ENCODE data around the gene SORL1-AS1.

The SORL1-AS1 gene

DNA sequence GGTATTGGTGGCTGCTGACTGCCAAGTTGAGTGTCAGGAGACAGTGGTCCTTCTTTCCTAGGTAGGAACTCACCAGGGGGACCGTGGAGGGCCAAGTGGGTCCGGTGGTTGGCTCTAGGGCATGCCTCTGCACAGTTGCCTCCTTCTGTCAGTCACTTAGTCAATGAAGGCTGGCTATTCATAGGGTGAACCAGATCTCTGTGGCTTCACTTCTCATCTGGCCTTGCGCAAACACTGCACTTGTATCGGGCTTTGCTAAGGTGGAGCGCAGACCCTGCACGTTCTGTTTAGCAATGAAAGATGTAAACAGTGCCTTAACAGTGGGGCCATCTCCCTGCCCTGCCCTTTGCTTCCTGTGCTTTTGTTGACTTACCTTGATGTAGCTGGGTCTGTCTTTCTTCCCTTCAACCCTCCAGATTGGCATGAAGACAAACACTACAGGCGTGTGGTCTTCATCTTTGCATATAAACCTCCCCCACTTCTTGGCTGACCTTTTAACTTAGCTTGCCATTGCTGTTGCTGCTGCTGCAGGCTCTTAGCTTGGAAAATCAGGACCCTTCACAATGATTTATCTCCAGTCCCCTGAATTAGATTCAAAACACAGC is 6.7 kb upstream of the SORL1-AS1 start:
- Histone ChIP-seq H3K36me3 (ENCODE audit: insufficient read depth, low read length) (no peaks in the 10 kb centered on the region), H3K27ac (no peak overlapping the region), H3K4me3 (no peak overlapping the region), H3K9me3 (ENCODE audit: low read depth, low read length) (no peaks in the 10 kb centered on the region), H3K9ac (ENCODE audit: insufficient read length) (no peak overlapping the region)
- no peak for DNase-seq (ENCODE audit: low read depth, low spot score)
- TF ChIP-seq FOXP2 (optimal IDR thresholded peaks at IDR 0.05; ENCODE audit: control extremely low read depth, extremely low read length, insufficient read depth) = no peak
- no peak for TF ChIP-seq POLR2AphosphoS5 (IDR thresholded peaks at IDR 0.05; ENCODE audit: borderline replicate concordance, low read depth, low read length)
- TF ChIP-seq EZH2 (IDR thresholded peaks at IDR 0.05) = no peak

DNA sequence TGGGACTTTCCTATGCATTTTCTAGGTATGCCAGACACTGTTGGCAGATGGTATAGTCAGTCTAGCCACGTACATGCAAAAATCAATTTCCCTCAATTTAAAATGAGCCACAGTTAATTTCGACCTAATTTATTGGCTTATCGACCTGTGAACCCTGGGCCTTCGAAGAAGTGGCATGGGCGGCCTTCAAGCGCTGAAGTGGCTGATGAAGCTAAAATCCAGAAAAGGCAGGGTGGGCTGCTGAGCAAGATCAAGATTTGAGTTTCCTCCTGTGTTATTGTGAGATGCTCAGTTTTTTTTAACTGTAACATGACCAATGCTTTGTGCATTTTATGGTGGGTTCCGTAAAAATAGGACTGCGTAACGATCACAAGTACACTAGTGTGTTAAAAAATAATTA is 5.8 kb upstream of the SORL1-AS1 start:
- H3K36me3 ChIP-seq (ENCODE audit: insufficient read depth, low read length) = no peaks in the 10 kb centered on the region
- no peak overlapping the region for H3K27ac ChIP-seq
- no peaks in the 10 kb centered on the region for H3K9me3 ChIP-seq (ENCODE audit: low read depth, low read length)
- no peak overlapping the region for H3K4me3 ChIP-seq
- DNase-seq (ENCODE audit: low read depth, low spot score) = no peak
- TF ChIP-seq POLR2AphosphoS5 (IDR thresholded peaks at IDR 0.05; ENCODE audit: borderline replicate concordance, low read depth, low read length) (no peak), FOXP2 (optimal IDR thresholded peaks at IDR 0.05; ENCODE audit: control extremely low read depth, extremely low read length, insufficient read depth) (no peak), EZH2 (IDR thresholded peaks at IDR 0.05) (no peak)
- no peak overlapping the region for H3K9ac ChIP-seq (ENCODE audit: insufficient read length)

DNA sequence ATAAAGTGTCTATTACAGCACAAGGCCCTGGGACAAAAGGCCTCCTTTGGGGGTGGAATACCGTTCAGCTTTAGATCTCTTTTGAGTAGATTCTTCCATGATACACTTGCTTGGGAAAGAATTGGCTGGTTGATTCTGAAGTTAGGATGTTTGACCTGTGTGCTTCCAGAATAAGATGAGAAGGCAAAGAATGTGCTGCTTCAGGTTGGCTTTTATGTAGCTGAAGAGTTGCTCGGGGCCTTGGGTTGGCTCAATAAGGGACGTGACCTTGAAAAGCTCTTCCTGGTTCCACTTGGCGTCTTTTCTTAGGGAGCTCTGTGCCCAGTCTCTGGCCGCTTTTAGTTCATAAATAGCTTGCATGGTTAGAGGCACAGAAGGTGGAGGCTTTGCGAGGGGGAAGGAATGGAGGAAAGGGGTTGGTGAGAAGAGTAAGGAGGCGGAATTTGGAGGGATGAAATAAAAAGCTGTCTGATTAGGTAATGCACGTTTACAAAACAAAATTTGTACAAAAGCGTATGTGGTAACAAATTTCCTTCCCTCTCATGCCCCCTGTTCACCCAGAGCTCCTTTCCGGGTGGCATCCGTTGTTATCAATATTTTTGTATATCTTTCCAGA is 4.2 kb upstream of the SORL1-AS1 start:
- Histone ChIP-seq H3K9me3 (ENCODE audit: low read depth, low read length) (no peaks in the 10 kb centered on the region), H3K27ac (no peak overlapping the region), H3K9ac (ENCODE audit: insufficient read length) (no peak overlapping the region), H3K4me3 (no peak overlapping the region), H3K36me3 (ENCODE audit: insufficient read depth, low read length) (no peaks in the 10 kb centered on the region)
- TF ChIP-seq POLR2AphosphoS5 (IDR thresholded peaks at IDR 0.05; ENCODE audit: borderline replicate concordance, low read depth, low read length) = no peak
- no peak for TF ChIP-seq FOXP2 (optimal IDR thresholded peaks at IDR 0.05; ENCODE audit: control extremely low read depth, extremely low read length, insufficient read depth)
- TF ChIP-seq EZH2 (IDR thresholded peaks at IDR 0.05) = no peak
- no peak for DNase-seq (ENCODE audit: low read depth, low spot score)

DNA sequence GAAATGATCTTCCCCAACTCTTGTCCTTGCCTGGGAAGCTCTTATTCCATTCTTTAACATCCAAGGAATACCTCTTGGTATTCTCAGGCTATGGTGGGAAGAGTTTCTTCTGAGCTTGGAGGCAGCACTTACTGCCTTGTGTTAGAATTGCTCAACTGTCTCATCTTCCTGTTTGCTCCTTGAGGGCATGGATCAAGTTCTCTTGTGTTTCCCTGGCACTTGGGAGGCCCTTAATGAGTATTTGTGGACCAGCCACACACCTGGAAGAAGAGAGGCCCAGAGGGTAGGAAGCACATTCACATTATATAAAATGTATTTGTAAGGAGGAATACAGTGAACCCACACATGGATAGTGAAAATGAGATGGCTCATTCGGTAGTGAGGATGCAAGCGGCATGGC is 3.4 kb upstream of the SORL1-AS1 start:
- no peak for DNase-seq (ENCODE audit: low read depth, low spot score)
- Histone ChIP-seq H3K9ac (ENCODE audit: insufficient read length) (no peak overlapping the region), H3K4me3 (no peak overlapping the region), H3K27ac (no peak overlapping the region), H3K36me3 (ENCODE audit: insufficient read depth, low read length) (no peaks in the 10 kb centered on the region), H3K9me3 (ENCODE audit: low read depth, low read length) (no peaks in the 10 kb centered on the region)
- TF ChIP-seq EZH2 (IDR thresholded peaks at IDR 0.05) = no peak
- no peak for TF ChIP-seq POLR2AphosphoS5 (IDR thresholded peaks at IDR 0.05; ENCODE audit: borderline replicate concordance, low read depth, low read length)
- no peak for TF ChIP-seq FOXP2 (optimal IDR thresholded peaks at IDR 0.05; ENCODE audit: control extremely low read depth, extremely low read length, insufficient read depth)

DNA sequence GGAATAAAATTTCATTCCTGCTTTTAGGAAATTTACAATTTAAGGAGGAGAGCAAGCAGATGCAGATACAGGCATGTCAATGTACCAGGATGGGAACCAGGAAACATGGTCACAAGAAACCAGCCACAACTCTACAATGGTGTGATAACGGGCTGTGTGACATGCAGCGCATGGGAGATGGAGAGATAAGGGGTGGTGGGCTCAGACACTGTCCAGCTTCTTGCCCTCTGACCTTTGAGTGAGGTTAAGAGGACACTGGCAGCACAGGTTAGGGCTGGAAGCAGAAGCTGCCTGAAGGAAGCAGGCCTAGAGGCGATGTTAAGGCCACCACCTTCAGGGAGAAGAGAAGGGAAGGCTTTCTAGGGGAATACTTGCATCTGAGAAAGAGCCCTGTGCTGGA is 2.3 kb upstream of the SORL1-AS1 start:
- no peak overlapping the region for H3K9ac ChIP-seq (ENCODE audit: insufficient read length)
- H3K27ac ChIP-seq = no peak overlapping the region
- no peaks in the 10 kb centered on the region for H3K9me3 ChIP-seq (ENCODE audit: low read depth, low read length)
- DNase-seq (ENCODE audit: low read depth, low spot score) = no peak
- H3K36me3 ChIP-seq (ENCODE audit: insufficient read depth, low read length) = no peaks in the 10 kb centered on the region
- H3K4me3 ChIP-seq = no peak overlapping the region
- TF ChIP-seq EZH2 (IDR thresholded peaks at IDR 0.05) (no peak), POLR2AphosphoS5 (IDR thresholded peaks at IDR 0.05; ENCODE audit: borderline replicate concordance, low read depth, low read length) (no peak)

DNA sequence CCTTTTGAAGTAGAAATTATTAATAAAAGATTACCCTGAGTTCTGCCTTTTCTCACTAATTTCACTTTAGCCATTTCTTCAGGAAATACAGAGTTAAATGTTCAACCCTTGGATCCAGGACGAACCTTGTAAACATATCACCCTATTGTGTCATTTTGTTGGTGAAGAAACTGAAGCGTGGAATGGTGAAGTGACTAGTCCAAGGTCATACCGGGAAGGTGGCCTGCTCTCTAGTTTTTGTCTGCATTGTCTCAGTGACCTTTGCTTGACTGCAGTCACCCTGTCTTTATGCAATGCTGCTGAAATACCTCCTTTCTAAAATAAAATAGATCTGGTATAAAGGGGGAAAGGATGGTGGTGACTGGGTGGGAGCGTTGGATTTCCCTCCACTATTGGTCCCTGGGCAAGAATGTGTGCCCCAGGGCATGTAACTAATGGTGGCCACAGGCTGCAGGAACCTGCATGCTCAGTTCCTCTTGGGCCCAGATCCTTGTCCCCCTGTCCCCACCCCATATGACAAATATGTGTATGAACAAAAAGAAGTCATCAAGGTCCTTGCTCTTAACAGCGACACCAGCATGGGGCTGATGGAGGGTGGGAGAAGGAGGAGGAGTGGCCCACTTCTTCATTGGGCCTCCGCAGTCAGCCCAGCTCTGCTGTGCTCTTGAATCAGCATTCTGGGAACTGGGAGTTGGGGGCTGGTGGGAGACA is 977 bp upstream of the SORL1-AS1 start:
- TF ChIP-seq POLR2AphosphoS5 (IDR thresholded peaks at IDR 0.05; ENCODE audit: borderline replicate concordance, low read depth, low read length) = no peak
- TF ChIP-seq FOXP2 (optimal IDR thresholded peaks at IDR 0.05; ENCODE audit: control extremely low read depth, extremely low read length, insufficient read depth) = no peak
- no peak for TF ChIP-seq EZH2 (IDR thresholded peaks at IDR 0.05)
- no peak for DNase-seq (ENCODE audit: low read depth, low spot score)
- H3K27ac ChIP-seq = no peak overlapping the region
- H3K4me3 ChIP-seq = no peak overlapping the region
- H3K36me3 ChIP-seq (ENCODE audit: insufficient read depth, low read length) = no peaks in the 10 kb centered on the region
- no peak overlapping the region for H3K9ac ChIP-seq (ENCODE audit: insufficient read length)
- no peaks in the 10 kb centered on the region for H3K9me3 ChIP-seq (ENCODE audit: low read depth, low read length)

DNA sequence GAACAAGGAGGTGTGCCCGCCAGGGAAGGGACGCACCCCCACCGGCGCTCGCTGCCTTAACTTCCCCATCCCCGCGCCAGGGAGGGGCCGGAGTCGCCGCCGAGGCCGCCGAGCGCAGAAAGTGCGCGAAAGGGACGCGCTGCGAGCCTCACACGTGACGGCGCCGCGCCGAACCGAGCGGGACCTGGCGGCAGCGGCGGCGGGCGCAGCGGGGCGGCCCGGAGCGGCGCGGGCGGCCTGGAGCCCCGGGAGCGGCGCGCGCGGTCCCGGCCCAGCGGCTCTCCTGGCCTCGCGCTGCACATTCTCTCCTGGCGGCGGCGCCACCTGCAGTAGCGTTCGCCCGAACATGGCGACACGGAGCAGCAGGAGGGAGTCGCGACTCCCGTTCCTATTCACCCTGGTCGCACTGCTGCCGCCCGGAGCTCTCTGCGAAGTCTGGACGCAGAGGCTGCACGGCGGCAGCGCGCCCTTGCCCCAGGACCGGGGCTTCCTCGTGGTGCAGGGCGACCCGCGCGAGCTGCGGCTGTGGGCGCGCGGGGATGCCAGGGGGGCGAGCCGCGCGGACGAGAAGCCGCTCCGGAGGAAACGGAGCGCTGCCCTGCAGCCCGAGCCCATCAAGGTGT is 670 bp downstream of the SORL1-AS1 start, which contains the start of gene SORL1:
TSS of gene SORL1 (plus strand) at position 329 of the 623 bp plus-strand sequence. CDS start at position 347, 18 bp downstream.
- no peak within 1 kb of the TSS for H3K9ac ChIP-seq (ENCODE audit: insufficient read length)
- H3K9me3 ChIP-seq (ENCODE audit: low read depth, low read length) = no peaks in the 10 kb centered on the region
- no peak within 1 kb of the TSS for H3K27ac ChIP-seq
- H3K36me3 ChIP-seq (ENCODE audit: insufficient read depth, low read length) = no peaks in the 10 kb centered on the region
- no peak within 1 kb of the TSS for H3K4me3 ChIP-seq
- no peak for DNase-seq (ENCODE audit: low read depth, low spot score)
- TF ChIP-seq FOXP2 (optimal IDR thresholded peaks at IDR 0.05; ENCODE audit: control extremely low read depth, extremely low read length, insufficient read depth) = no peak
- no peak for TF ChIP-seq POLR2AphosphoS5 (IDR thresholded peaks at IDR 0.05; ENCODE audit: borderline replicate concordance, low read depth, low read length)
- TF ChIP-seq EZH2 (IDR thresholded peaks at IDR 0.05) = no peak

All from SK-N-MC (cell line).